Measurements from ENCODE around the gene NUTM2A.
"Not testable (repeated sequence)": the region's sequence is repeated elsewhere in the genome, so short reads cannot be mapped to it uniquely, and the experiment has no call there.

NUTM2A gene, protein sequence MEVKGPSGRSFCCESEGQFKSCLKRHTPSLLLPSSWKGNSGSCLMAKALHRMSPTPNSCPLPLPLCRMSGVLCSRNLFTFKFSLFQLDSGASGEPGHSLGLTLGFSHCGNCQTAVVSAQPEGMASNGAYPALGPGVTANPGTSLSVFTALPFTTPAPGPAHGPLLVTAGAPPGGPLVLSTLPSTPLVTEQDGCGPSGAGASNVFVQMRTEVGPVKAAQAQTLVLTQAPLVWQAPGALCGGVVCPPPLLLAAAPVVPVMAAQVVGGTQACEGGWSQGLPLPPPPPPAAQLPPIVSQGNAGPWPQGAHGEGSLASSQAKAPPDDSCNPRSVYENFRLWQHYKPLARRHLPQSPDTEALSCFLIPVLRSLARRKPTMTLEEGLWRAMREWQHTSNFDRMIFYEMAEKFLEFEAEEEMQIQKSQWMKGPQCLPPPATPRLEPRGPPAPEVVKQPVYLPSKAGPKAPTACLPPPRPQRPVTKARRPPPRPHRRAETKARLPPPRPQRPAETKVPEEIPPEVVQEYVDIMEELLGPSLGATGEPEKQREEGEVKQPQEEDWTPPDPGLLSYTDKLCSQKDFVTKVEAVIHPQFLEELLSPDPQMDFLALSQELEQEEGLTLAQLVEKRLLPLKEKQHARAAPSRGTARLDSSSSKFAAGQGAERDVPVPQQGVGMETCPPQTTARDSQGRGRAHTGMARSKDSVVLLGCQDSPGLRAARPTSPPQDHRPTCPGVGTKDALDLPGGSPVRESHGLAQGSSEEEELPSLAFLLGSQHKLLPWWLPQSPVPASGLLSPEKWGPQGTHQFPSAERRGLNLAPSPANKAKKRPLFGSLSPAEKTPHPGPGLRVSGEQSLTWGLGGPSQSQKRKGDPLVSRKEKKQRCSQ

GRCh38 chr10:87225148-87225547 lies at the start of gene NUTM2A:
TSS of gene NUTM2A (plus strand) at chr10:87225448. CDS start at chr10:87225831, 383 bp downstream.
- DNase-seq = not testable (repeated sequence)

DNA sequence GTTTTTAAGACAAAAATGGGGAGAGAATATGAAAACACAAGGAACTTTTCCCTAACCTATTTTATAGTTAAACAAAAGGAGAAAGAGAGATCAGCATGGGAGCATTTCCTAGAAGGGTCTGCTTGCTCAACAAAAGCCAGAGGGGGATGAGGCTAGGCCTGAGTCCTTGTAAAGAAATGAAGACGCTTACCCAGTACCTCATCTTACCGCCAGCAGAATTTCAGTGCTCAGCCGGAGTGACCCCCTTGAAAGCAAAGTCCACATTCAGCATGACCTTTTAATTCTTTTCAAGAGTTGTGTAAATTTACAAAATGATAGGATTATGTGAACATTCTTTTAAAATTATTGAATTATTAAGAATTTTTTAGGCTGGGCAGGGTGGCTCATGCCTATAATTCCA lies 47.7 kb upstream of the NUTM2A start:
- DNase-seq = not testable (repeated sequence)

- not testable (repeated sequence) for DNase-seq
Measured at GRCh38 chr10:87184421-87184820, 40.8 kb upstream of the NUTM2A start.

GRCh38 chr10:87186016-87186415 lies 39.2 kb upstream of the NUTM2A start:
- DNase-seq = not testable (repeated sequence)

- not testable (repeated sequence) for DNase-seq
Measured at GRCh38 chr10:87187573-87187972, 37.7 kb upstream of the NUTM2A start.

- DNase-seq = not testable (repeated sequence)
Measured at GRCh38 chr10:87191841-87192240, 33.4 kb upstream of the NUTM2A start.

DNA sequence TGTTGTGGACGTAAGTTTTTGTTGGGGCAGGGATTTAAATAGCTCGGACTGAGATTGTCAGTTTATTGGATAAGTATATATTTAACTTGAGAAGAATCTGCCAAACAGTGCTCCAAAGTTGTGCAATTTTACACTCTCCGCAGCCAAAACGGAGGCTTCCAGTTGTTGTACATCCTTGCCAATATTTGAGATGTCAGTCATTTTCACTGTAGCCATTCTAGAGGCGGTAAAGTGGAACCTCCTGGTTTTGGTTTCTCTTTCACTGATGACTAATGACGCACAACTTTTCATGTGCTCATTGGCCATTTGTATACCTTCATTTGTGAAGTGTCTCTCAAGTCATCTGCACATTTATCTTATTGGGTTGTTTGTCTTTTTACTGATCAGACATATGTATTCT lies 24.3 kb upstream of the NUTM2A start:
- DNase-seq = not testable (repeated sequence)

GRCh38 chr10:87204801-87205200 lies 20.4 kb upstream of the NUTM2A start:
- DNase-seq = not testable (repeated sequence)

DNA sequence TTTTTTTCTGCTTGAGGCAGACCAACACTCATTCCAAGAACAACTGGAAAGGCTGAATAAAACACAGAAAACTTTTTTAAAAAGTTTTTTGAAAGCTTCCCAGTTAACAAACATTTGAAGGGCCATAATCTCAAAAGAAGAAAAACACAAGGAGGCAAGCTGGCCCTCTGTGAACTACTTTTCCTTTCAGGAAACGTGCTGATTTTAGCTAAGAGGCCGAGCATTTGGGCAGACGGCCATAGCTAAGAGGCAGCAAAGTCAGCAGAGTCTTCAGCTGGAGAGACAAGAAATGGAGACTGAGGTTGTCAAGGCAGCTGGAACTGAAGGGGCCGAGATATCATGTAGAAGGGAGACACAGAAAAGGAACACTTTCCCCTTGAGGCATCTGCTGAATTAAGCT lies 18.3 kb upstream of the NUTM2A start:
- not testable (repeated sequence) for DNase-seq

DNA sequence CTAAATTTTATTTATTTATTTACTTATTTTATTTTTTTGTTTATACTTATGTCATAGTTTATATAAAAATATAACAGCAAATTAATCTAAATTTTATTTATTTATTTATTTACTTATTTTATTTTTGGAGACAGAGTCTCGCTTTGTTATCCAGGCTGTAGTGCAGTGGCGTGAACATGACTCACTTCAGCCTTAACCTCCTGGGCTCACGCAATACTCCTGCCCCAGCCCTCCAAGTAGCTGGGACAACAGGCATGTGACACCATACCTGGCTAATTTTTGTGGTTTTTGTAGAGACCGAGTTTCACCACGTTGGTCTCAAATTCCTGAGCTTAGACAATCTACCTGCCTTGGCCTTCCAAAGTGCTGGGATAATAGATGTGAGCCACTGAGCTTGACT lies 14.9 kb upstream of the NUTM2A start:
- not testable (repeated sequence) for DNase-seq

DNA sequence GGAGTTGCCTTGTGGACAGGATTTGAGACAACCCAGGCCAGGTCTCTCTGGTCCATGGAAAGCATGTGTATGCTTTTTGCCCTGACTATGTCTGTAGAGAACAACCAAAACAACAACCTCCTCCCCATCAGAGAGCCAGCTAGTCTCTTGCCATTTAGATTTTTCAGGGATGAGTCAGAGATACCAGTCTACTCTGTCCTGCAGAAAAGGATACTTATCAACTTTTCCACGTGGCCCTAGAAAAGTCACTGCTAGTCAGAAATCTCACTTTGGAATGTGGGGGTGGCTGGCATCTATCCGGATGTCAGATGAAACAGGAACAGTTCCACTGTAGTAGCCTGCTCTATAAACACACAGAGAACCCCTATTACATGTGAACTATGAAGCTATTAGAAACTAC lies 13.4 kb upstream of the NUTM2A start:
- not testable (repeated sequence) for DNase-seq

GRCh38 chr10:87213150-87213765 lies 12.0 kb upstream of the NUTM2A start:
- not testable (repeated sequence) for DNase-seq

DNA sequence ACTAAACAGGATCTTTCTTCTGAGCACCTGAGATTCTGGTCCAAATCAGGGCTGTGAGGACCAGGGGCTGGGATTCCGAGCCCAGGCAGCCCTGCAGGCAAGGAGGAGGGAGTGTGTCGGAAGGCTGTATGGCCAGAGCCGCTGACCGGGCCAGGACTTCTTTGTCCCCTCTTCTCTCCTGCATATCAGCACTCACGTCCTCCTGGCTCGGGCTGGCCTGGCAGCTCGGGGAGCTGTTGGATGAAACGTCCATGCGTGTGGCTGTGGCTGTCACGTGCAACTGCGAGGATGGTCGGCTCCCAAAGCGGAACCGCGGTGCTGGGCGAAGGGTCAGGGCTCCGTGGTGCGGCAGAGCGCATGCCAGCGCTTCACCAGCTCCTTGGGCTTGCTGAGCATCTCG lies 11.4 kb upstream of the NUTM2A start:
- not testable (repeated sequence) for DNase-seq

DNA sequence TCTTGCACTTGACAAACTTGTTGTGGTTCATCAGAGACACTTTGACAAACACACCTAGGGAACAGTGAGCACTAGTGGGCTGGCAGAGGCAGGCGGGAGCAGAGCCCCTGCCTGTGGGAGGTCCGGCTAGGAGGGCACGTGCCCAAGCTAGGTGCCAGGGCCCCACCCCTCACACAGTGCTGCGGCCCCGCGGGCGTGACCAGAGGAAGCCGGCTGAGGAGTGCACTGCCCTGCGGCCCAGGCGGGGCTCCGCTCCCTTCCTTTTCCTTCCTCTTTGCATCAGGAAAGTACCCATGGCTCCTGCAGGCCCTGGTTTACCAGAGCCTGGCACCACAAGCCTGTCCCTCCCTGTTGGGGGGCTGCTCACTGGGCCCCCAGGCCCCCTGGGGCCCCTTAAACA lies 9.1 kb upstream of the NUTM2A start:
- not testable (repeated sequence) for DNase-seq

DNA sequence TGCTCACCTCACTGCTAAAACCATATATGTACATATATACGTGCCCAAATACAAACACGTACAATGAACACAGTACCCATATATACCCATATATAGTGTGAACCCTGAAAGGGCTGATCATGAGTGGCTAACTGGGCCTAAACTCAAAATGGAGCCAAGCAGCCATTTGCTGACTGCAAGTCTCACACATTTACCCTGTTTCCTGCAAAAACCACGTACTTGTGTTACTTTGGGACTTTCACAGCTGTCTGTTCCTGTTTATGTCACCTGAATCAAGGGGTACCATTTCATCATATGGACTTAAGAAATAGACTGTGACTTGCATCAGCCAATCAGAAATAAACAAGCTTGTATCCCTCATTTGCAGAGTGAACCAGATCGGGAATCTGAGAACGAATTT lies 5.9 kb upstream of the NUTM2A start:
- not testable (repeated sequence) for DNase-seq

DNA sequence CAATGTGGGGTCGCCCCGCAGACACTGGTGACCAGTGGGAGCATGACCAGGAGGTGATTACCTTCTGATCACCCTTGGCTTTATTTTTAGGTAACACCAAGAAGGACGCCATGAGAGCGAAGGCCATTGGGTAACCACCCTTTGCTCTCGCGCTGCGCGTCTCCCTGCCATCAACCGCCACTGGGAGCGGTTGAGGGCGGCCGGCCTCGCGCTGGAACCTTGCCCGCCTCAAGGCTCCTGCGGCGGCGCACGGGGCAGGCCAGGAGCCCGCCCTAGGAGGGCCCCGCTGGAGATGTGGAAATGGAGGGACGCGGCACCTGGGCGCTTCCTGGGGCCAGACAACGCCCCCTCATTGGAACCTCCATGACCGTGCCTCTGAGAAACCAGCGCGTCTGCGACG lies 2.5 kb upstream of the NUTM2A start:
- not testable (repeated sequence) for DNase-seq

GRCh38 chr10:87228247-87228646 lies 3.0 kb downstream of the NUTM2A start:
- DNase-seq = not testable (repeated sequence)

GRCh38 chr10:87229211-87229610 lies 4.0 kb downstream of the NUTM2A start:
- DNase-seq = not testable (repeated sequence)

DNA sequence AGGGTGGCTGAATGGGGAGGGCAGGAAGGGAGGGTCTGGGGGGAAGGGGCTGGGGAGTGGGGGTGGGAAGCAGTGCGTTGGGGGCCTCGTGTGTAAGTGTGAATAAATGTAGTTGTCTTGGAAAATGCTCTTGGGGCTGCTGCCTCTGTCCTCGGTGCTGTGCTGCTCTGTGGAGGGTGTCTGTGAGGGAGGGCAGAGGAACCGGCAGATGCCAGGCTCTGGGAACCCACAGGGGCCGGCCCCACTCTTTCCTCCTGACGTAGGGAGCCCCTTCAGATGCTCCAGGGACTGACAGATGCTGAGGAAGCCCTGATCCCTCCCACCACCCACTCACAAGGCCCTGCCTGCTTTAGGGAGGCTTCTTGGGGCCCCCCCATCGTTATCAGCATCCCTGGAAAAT lies 9.6 kb downstream of the NUTM2A start:
- not testable (repeated sequence) for DNase-seq

GRCh38 chr10:87237244-87237643 lies 12.0 kb downstream of the NUTM2A start:
- not testable (repeated sequence) for DNase-seq

DNA sequence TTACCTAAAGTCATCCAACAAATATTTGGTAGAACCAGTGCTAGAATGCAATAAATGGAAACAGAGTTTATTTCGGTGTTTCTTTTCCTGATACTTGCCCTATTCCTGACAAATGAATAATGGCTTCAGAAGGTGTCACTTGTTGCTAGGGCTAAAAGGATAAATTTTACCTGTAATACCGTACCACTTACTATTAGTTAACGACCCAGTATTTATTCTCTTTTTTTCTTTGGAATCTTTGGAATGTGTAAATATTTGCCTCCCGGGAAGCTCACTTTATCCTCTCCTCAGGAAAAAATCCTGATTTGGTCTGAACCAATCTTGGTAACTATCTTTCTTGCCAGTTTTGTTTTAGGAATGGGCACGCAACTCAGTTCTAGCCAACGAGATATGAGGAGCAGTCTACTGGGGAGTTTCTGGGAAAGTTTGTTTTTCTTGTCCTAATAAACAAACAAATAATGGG lies 14.1 kb downstream of the NUTM2A start:
- not testable (repeated sequence) for DNase-seq

GRCh38 chr10:87242192-87242591 lies 16.9 kb downstream of the NUTM2A start:
- DNase-seq = not testable (repeated sequence)

GRCh38 chr10:87247335-87247734 lies 22.1 kb downstream of the NUTM2A start:
- not testable (repeated sequence) for DNase-seq
